Left ventricle myocardium superior (tissue), 1 donor: ENCODE results near the gene PPP1CB. TPM values are rescaled to one million over a fixed set of nuclear protein-coding genes. Genes with fewer than 3 reads are reported as not detected.

Source experiments
- ATAC-seq: fragments of 200-7000 bp; cut with Tn5 transposase; one replicate; pipeline ENCODE4 v1.9.1; 2020; ENCODE audit warnings: mild to moderate bottlenecking, moderate library complexity
- DNase-seq: peaks from one replicate; pipeline ENCODE4 v3.0.0-alpha.2; 2020
- intact Hi-C: fragments of 100-400 bp; cut with micrococcal nuclease; formaldehyde crosslinking; loops from one replicate; pipeline ENCODE4 v1.11.0; 2022
- total RNA-seq: library from RNA; stranded (reverse); fragmentation: NEBNext Ultra II Directional; extraction: Animal tissue kit (Norgen Biotek cat#: 25700); gene quantifications from one replicate; pipeline ENCODE4 v1.2.1, GENCODE V29; 2021
- donor health status: DM: no; HTN: yes; CAD: no; lungs with severe emphysema.

The PPP1CB gene
- total RNA-seq, 1 donor from 2014 or later = 434 TPM

GRCh38 chr2:28824870-28825269 lies 73.2 kb downstream of the PPP1CB start:
- intact Hi-C loops = no loop called here
- DNase-seq = no peak
- ATAC-seq = no peak

- DNase-seq (no peak), ATAC-seq (no peak)
- intact Hi-C loops = no loop called here
These were observed 76.8 kb downstream of the PPP1CB start for GRCh38 chr2:28828382-28828781.

- DNase-seq = no peak
- no peak for ATAC-seq
- intact Hi-C loops = no loop called here
These were observed 82.3 kb downstream of the PPP1CB start for GRCh38 chr2:28833740-28834470.

- intact Hi-C loops = no loop called here
- ATAC-seq = no peak
- DNase-seq = no peak
These were observed 84.2 kb downstream of the PPP1CB start for GRCh38 chr2:28835781-28836180.

- no peak for DNase-seq
- intact Hi-C loops = no loop called here
These were observed 87.3 kb downstream of the PPP1CB start for GRCh38 chr2:28838971-28839370.

GRCh38 chr2:28842042-28842441 lies 90.4 kb downstream of the PPP1CB start:
- DNase-seq = no peak
- intact Hi-C loops = no loop called here
- ATAC-seq = no peak

More at GRCh38 chr2:28838971-28839370, 87.3 kb downstream of the PPP1CB start:
- ATAC-seq = no peak

Other genes with a start within 250 kb of the PPP1CB start
- gene SPDYA, start 59.0 kb downstream of the PPP1CB start, total RNA-seq = 0.15 TPM
- gene TRMT61B, start 118.5 kb downstream of the PPP1CB start, total RNA-seq = 24.7 TPM
- gene WDR43, start 142.8 kb downstream of the PPP1CB start, total RNA-seq = 18.0 TPM
- gene TOGARAM2, start 229.5 kb downstream of the PPP1CB start, total RNA-seq = 43.9 TPM